Sigmoid colon (tissue), 4 donors: Measurements from ENCODE around the gene MRPS17.

Experiments
- POLR2A ChIP-seq, 2 donors: fragments of 450-650 bp; IDR thresholded peaks; one replicate each; pipeline ENCODE4 v1.6.1; 2016; ENCODE audit warnings: antibody characterized with exemption in 2 of 2, mild to moderate bottlenecking in 2 of 2, moderate library complexity in 2 of 2
- POLR2AphosphoS5 ChIP-seq, 4 donors: sonication (generic); formaldehyde crosslinking; IDR thresholded peaks; one replicate each; pipeline ENCODE4 v1.6.1; 2017; ENCODE audit warnings: antibody characterized with exemption in 4 of 4
- TF ChIP-seq, protein P1 (sequence below), 4 experiments: fragments of 450-650 bp in 3 of 4; fragments of 200-600 bp in 1 of 4; IDR thresholded peaks; one replicate each; pipeline ENCODE4 v1.5.1; 2016 to 2019; ENCODE audit warnings: antibody characterized with exemption in 4 of 4, mild to moderate bottlenecking in 3 of 4, moderate library complexity in 2 of 4

DNA sequence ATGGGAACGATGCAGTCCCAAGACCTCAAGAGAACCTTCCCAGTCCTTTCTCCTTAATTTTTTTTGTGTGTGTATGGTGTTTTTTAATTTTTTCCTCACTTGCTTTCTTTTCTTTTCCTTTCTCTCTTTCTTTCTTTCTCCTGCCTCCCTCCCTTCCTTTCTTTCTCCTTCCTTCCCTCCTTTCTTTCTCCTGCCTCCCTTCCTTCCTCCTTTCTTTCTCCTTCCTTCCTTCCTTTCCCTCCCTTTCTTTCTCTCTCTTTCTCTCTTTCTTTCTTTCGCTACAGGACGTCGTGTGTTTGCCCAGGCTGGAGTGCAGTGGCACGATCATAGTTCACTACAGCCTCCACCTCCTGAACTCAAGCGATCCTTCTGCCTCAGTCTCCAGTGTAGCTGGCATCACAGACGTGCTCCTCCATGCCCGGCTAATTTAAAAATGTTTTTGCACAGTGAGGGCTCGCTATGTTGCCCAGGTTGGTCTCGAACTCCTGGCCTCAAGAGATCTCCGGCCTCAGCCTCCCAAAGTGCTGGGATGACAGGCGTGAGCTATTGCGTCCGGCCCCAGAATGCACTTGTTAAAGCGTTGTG is 12.0 kb downstream of the MRPS17 start:
- TF ChIP-seq, protein P1, sequence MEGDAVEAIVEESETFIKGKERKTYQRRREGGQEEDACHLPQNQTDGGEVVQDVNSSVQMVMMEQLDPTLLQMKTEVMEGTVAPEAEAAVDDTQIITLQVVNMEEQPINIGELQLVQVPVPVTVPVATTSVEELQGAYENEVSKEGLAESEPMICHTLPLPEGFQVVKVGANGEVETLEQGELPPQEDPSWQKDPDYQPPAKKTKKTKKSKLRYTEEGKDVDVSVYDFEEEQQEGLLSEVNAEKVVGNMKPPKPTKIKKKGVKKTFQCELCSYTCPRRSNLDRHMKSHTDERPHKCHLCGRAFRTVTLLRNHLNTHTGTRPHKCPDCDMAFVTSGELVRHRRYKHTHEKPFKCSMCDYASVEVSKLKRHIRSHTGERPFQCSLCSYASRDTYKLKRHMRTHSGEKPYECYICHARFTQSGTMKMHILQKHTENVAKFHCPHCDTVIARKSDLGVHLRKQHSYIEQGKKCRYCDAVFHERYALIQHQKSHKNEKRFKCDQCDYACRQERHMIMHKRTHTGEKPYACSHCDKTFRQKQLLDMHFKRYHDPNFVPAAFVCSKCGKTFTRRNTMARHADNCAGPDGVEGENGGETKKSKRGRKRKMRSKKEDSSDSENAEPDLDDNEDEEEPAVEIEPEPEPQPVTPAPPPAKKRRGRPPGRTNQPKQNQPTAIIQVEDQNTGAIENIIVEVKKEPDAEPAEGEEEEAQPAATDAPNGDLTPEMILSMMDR (IDR thresholded peaks at IDR 0.05) = no peak
- TF ChIP-seq POLR2A (IDR thresholded peaks at IDR 0.05) = no peak
- no peak for TF ChIP-seq POLR2AphosphoS5 (IDR thresholded peaks at IDR 0.05)
